Measurements from ENCODE around the gene SLC1A3. TPM values are rescaled to one million over a fixed set of nuclear protein-coding genes. Genes with fewer than 3 reads are reported as not detected.

The SLC1A3 gene
- total RNA-seq, 2 donors from 2014 or later: 2.6 to 4.2 TPM

GRCh38 chr5:36735891-36736290 is 129.5 kb downstream of the SLC1A3 start:
- no peaks in the 10 kb centered on the region for H3K36me3 ChIP-seq (ENCODE audit: control insufficient read depth, insufficient read depth, low read length)
- Mint-ChIP-seq H3K9me3 (no peaks in the 10 kb centered on the region), H3K4me1 (peaks cover 2% of the 10 kb centered on the region), H3K4me3 (no peak overlapping the region), H3K27me3 (ENCODE audit: insufficient read depth) (peaks cover 13% of the 10 kb centered on the region), H3K27ac (no peak overlapping the region), H3K36me3 (ENCODE audit: low read depth) (no peaks in the 10 kb centered on the region)
- no peak overlapping the region for H3K27ac ChIP-seq (ENCODE audit: low read depth, low read length)
- H3K4me1 ChIP-seq (ENCODE audit: control insufficient read depth, insufficient read depth, low read length): no peaks in the 10 kb centered on the region
- no peak for DNase-seq
- no peak overlapping the region for H3K9ac ChIP-seq (ENCODE audit: extremely low read depth, low read length, poor library complexity, severe bottlenecking)
- no peak for TF ChIP-seq CTCF (conservative IDR thresholded peaks at IDR 0.05)
- peaks cover 21% of the 10 kb centered on the region for H3K27me3 ChIP-seq (ENCODE audit: control insufficient read depth, insufficient read depth, low read length, poor library complexity, severe bottlenecking)
- H3K4me3 ChIP-seq (ENCODE audit: low read length): no peak overlapping the region
- no peaks in the 10 kb centered on the region for H3K9me3 ChIP-seq (ENCODE audit: control insufficient read depth, low read length)
